K562 (cell line): ENCODE data around the gene USB1. TPM values are rescaled to one million over a fixed set of nuclear protein-coding genes. Genes with fewer than 3 reads are reported as not detected.

Experiments
- ATAC-seq: fragments of 200-7000 bp; cut with Tn5 transposase; 3 replicates; pipeline ENCODE4 v1.9.1; 2020; ENCODE audit warnings: moderate library complexity
- BruUV-seq: library from RNA; stranded (reverse); fragments of 400-500 nt; replicated peaks from 2 replicates; lab custom pipeline; 2021; lab: Mats Ljungman, UMichigan
- CTCF ChIA-PET: fragments of 300-600 bp; formaldehyde crosslinking; extraction: SDS; loops from one replicate; lab custom pipeline; 2021; ENCODE audit warnings: low intra/inter-chr PET ratio; lab: Yijun Ruan, JAX
- POLR2A ChIA-PET: fragments of 300-600, 350-650 bp; sonication (Branson Sonifier 250); formaldehyde crosslinking; extraction: SDS; loops from one replicate; lab custom pipeline; 2021; ENCODE audit warnings: antibody characterized with exemption, inconsistent platforms; lab: Yijun Ruan, JAX
- DNase-seq, 4 experiments: peaks; one replicate each; pipeline versions ENCODE4 v3.0.0 to v3.0.0-alpha.2; 2011 to 2018; ENCODE audit warnings: low spot score in 3 of 4, mixed read lengths in 3 of 4; ENCODE audit errors: extremely low read depth in 1 of 4
- FAIRE-seq: peaks from 2 replicates; lab custom pipeline; 2011; peaks lifted over from hg19 to GRCh38; lab: Jason Lieb, UNC
- H2AFZ ChIP-seq: 2 replicates; pipeline ENCODE4 v1.6.0; 2011; ENCODE audit warnings: low read depth, low read length, control low read depth, inconsistent platforms
- H3K27ac ChIP-seq: fragments of 200-600 bp; 3 replicates; pipeline ENCODE4 v1.8.0; 2011; ENCODE audit warnings: low read depth, mild to moderate bottlenecking, control low read depth, inconsistent platforms, low read length, moderate library complexity, mixed read lengths; ENCODE audit errors: extremely low read depth
- H3K27me3 ChIP-seq, 2 experiments: fragments of 300-600 bp in 1 of 2; 2 replicates in 1 of 2; 3 replicates in 1 of 2; pipeline versions ENCODE4 v1.6.0 to v1.8.0; 2011; ENCODE audit warnings: inconsistent platforms in 2 of 2, low read length in 2 of 2, mild to moderate bottlenecking in 1 of 2, mixed read lengths in 1 of 2, moderate library complexity in 1 of 2; ENCODE audit not compliant: control insufficient read depth in 2 of 2, insufficient read depth in 2 of 2
- H3K36me3 ChIP-seq: fragments of 300-600 bp; 3 replicates; pipeline ENCODE4 v1.8.0; 2011; ENCODE audit warnings: mild to moderate bottlenecking, low read length, inconsistent platforms; ENCODE audit not compliant: control insufficient read depth, insufficient read depth
- H3K4me1 ChIP-seq, 2 experiments: fragments of 200-600 bp in 1 of 2; replicated peaks in 1 of 2; 2 replicates in 1 of 2; 3 replicates in 1 of 2; pipeline versions ENCODE4 v1.5.1 to v1.8.0; 2011; ENCODE audit warnings: inconsistent platforms in 2 of 2, low read length in 2 of 2, mild to moderate bottlenecking in 1 of 2, mixed read lengths in 1 of 2, moderate library complexity in 1 of 2; ENCODE audit not compliant: control insufficient read depth in 2 of 2, insufficient read depth in 2 of 2
- H3K4me2 ChIP-seq: 2 replicates; pipeline ENCODE4 v1.6.1; 2011; ENCODE audit warnings: low read length, control low read depth, inconsistent platforms, mixed read lengths; ENCODE audit not compliant: insufficient read depth
- H3K4me3 ChIP-seq: fragments of 200-600 bp; sonication (generic), shearing (Covaris generic); 2 replicates; pipeline ENCODE4 v1.5.1; 2016; ENCODE audit warnings: control low read depth, inconsistent platforms
- H3K79me2 ChIP-seq: fragments of 200-600 bp; 3 replicates; pipeline ENCODE4 v1.8.0; 2011; ENCODE audit warnings: low read length, inconsistent platforms; ENCODE audit not compliant: control insufficient read depth, insufficient read depth
- H3K9ac ChIP-seq, 2 experiments: 2 replicates each; pipeline versions ENCODE4 v1.6.0 to v1.6.1; 2011; ENCODE audit warnings: low read depth in 2 of 2, low read length in 2 of 2, control low read depth in 1 of 2, inconsistent platforms in 1 of 2, mild to moderate bottlenecking in 1 of 2, mixed read lengths in 1 of 2; ENCODE audit not compliant: insufficient read depth in 1 of 2
- H3K9me1 ChIP-seq: one replicate; pipeline ENCODE4 v1.6.0; 2011; ENCODE audit warnings: inconsistent platforms, mild to moderate bottlenecking, low read length, moderate library complexity; ENCODE audit not compliant: control insufficient read depth, insufficient read depth
- H3K9me3 ChIP-seq: replicated peaks from 2 replicates; pipeline ENCODE4 v1.5.1; 2011; ENCODE audit warnings: low read depth, low read length, inconsistent platforms; ENCODE audit not compliant: control insufficient read depth, insufficient read depth
- H4K20me1 ChIP-seq: replicated peaks from 2 replicates; pipeline ENCODE4 v1.6.1; 2011; ENCODE audit warnings: low read length, inconsistent platforms, mixed read lengths; ENCODE audit not compliant: control insufficient read depth, insufficient read depth
- GABPA ChIP-seq: fragments of 200-800 bp; sonication (Bioruptor generic); conservative IDR thresholded peaks from 2 replicates; pipeline ENCODE4 v1.6.1; 2016; ENCODE audit warnings: low read depth, missing genetic modification characterization, missing compliant biosample characterization
- SNRNP70 ChIP-seq: fragments of 200-400 bp; formaldehyde crosslinking; optimal IDR thresholded peaks from 2 replicates; pipeline ENCODE3; 2017; ENCODE audit warnings: low read depth, low read length
- WGBS: fragments of 100-300 bp; shearing (Covaris generic); methylation state at CpG from one replicate; pipeline ENCODE4 v1.1.6; 2016; ENCODE audit warnings: low coverage, mixed read lengths; ENCODE audit not compliant: insufficient coverage; ENCODE audit errors: missing lambda C conversion rate; 5-methylcytosine and 5-hydroxymethylcytosine counted together
- in situ Hi-C: fragments of 300-500 bp; cut with MboI; formaldehyde crosslinking; loops from 4 replicates; pipeline ENCODE4 v1.15.0; 2018; ENCODE audit warnings: inconsistent platforms, mixed read lengths
- intact Hi-C: fragments of 100-400 bp; cut with micrococcal nuclease; formaldehyde crosslinking; loops from 2 replicates; pipeline ENCODE4 v1.14.2; 2022
- polyA plus RNA-seq, 8 experiments: library from polyadenylated mRNA; depleted of rRNA in 4 of 8; stranded (reverse) in 5 of 8; unstranded in 3 of 8; fragments of >200 nt; fragmentation: Nextera tagmentation in 2 of 8; fragmentation: Illumina TruSeq in 1 of 8; extraction: Ambion mirVana in 2 of 8; extraction: Trizol in 1 of 8; gene quantifications; 2 replicates each; pipeline versions ENCODE4 v1.2.1 to v1.2.3, GENCODE V29; 2011 to 2014; ENCODE audit warnings: inconsistent platforms in 1 of 8, missing spikeins in 1 of 8
- total RNA-seq, 7 experiments: library from RNA; depleted of rRNA in 6 of 7; stranded (reverse); fragments of >200 nt in 6 of 7; fragmentation: Illumina TruSeq in 2 of 7; extraction: Trizol in 2 of 7; gene quantifications; 2 replicates each; pipeline versions ENCODE4 v1.2.1 to v1.2.3, GENCODE V29; 2011 to 2021; ENCODE audit warnings: low replicate concordance in 1 of 7

Gene USB1
- total and polyA plus RNA-seq, 9 of the 15 experiments (the other 6 are each of a cell fraction or from before 2014, with no cell fraction given): 11.6 to 73.6 (median 19.4) TPM

DNA sequence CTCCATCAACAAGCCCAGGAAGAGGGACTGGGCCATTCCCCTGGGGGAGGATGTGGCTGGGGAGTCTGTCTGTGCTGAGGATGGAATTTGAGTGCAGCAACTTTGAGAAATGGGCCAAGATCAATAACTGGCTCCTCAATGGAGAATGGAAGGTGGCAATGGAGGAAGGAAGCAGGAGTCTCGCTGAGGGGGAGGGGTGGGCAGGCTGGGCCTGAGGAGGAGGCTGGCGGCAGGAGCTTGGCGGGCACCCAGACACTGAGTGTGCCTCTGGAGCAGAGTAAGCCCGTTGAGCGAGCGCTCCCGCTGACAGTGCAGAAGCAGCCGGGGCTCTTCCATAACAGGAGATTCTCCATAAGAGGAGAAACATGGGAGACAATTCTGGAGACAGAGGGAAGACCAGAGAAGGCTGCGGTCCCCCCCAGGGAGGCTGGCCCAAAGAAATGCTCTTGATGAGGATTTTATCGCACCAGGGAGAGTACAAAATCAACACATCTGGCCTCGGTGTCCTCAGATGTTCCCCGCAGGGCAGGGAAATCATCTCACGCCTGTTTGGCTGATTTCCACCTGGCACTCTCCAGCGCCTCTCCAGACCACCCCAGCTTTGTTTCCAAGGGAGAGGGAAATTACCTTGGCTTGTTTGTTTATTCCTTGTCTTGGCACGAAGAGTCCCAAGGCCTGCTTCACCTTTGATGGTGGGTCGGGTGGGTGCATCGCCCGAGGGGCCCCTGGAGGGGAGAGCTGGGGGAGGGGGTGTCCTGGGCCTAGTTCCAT, 21.6 kb downstream of the USB1 start:
- WGBS: 73% methylated on average over 18 of the region's 18 CpGs
- no peak for DNase-seq
- intact Hi-C loops (loop anchor here (5.0 to 10.0 kb wide), 5 partner anchors 172 to 732 kb away; partner anchors contain the start of gene CSNK2A2), in situ Hi-C loops (no loop called here)
- no peaks in the 10 kb centered on the region for H3K9me3 ChIP-seq
- ChIA-PET CTCF (interaction anchor here (1.4 kb wide), 1 partner anchor 105 kb away, joined by 4 read pairs; no protein-coding TSS in a partner anchor), POLR2A (interaction anchor here (1.0 to 1.1 kb wide), 3 partner anchors 9 to 74 kb away, joined by 3 to 4 read pairs (median 4); no protein-coding TSS in a partner anchor)
- no peak overlapping the region for H3K27ac ChIP-seq
- H3K4me1 ChIP-seq: peaks cover 12 to 41% of the 10 kb centered on the region in 2 experiments; a peak in 4 of 5 replicates
- ATAC-seq: no peak
- no peak overlapping the region for H3K4me3 ChIP-seq
- H3K79me2 ChIP-seq: peaks cover 17% of the 10 kb centered on the region; the same call in 2 of the 3 replicates
- no peak for FAIRE-seq
- TF ChIP-seq SNRNP70: no peak
- TF ChIP-seq GABPA (tag): no peak
- H3K4me2 ChIP-seq: no peak overlapping the region
- no peaks in the 10 kb centered on the region for H4K20me1 ChIP-seq
- BruUV-seq: no TSS peak
- no peaks in the 10 kb centered on the region for H3K27me3 ChIP-seq
- peaks cover 13% of the 10 kb centered on the region; the same call in 1 of the 3 replicates for H3K36me3 ChIP-seq
- no peaks in the 10 kb centered on the region for H3K9me1 ChIP-seq
- H2AFZ ChIP-seq: no peak overlapping the region
- peak overlapping the region in 1 of 2 experiments; percentile 47; a peak in 1 of 4 replicates for H3K9ac ChIP-seq
